Hepatocyte (in vitro differentiated cells): ENCODE data around the gene FGF5. TPM values are rescaled to one million over a fixed set of nuclear protein-coding genes. Genes with fewer than 3 reads are reported as not detected.

Experiments used
- DNase-seq: peaks from one replicate; pipeline ENCODE4 v3.0.0-alpha.2; 2016; ENCODE audit warnings: low spot score
- H2AFZ ChIP-seq: fragments of 200-600 bp; sonication (generic); 2 replicates; pipeline ENCODE4 v1.6.0; 2016; ENCODE audit warnings: antibody characterized with exemption, mild to moderate bottlenecking
- H3K27ac ChIP-seq: fragments of 200-600 bp; sonication (generic); 2 replicates; pipeline ENCODE4 v1.5.1; 2016; ENCODE audit warnings: mild to moderate bottlenecking
- H3K27me3 ChIP-seq: fragments of 200-600 bp; sonication (generic); 2 replicates; pipeline ENCODE4 v1.6.1; 2016
- H3K36me3 ChIP-seq: fragments of 200-600 bp; sonication (generic); replicated peaks from 2 replicates; pipeline ENCODE4 v1.5.1; 2016; ENCODE audit warnings: low read depth; ENCODE audit not compliant: insufficient read depth
- H3K4me1 ChIP-seq: fragments of 200-600 bp; sonication (generic); 2 replicates; pipeline ENCODE4 v1.5.1; 2016; ENCODE audit warnings: mild to moderate bottlenecking, moderate library complexity; ENCODE audit not compliant: insufficient read depth
- H3K4me2 ChIP-seq: fragments of 200-600 bp; sonication (generic); 2 replicates; pipeline ENCODE4 v1.6.0; 2016
- H3K4me3 ChIP-seq: fragments of 200-600 bp; sonication (generic); 2 replicates; pipeline ENCODE4 v1.5.1; 2016; ENCODE audit warnings: mild to moderate bottlenecking
- H3K79me2 ChIP-seq: fragments of 200-600 bp; sonication (generic); 2 replicates; pipeline ENCODE4 v1.6.0; 2017; ENCODE audit warnings: mild to moderate bottlenecking
- H3K9me2 ChIP-seq: fragments of 200-600 bp; sonication (generic); replicated peaks from 2 replicates; pipeline ENCODE4 v1.6.0; 2017; ENCODE audit warnings: mild to moderate bottlenecking; ENCODE audit not compliant: insufficient read depth
- H3K9me3 ChIP-seq: fragments of 200-600 bp; sonication (generic); 2 replicates; pipeline ENCODE4 v1.5.1; 2016; ENCODE audit warnings: low read depth, mild to moderate bottlenecking
- H4K20me1 ChIP-seq: fragments of 200-600 bp; sonication (generic); 2 replicates; pipeline ENCODE4 v1.6.0; 2016; ENCODE audit warnings: mild to moderate bottlenecking; ENCODE audit not compliant: insufficient read depth, poor library complexity, severe bottlenecking
- CTCF ChIP-seq: fragments of 200-600 bp; sonication (generic); IDR thresholded peaks from 2 replicates; pipeline ENCODE4 v1.5.1; 2016; ENCODE audit warnings: antibody characterized with exemption, mild to moderate bottlenecking; ENCODE audit not compliant: poor library complexity
- EZH2 ChIP-seq: fragments of 200-600 bp; sonication (generic); IDR thresholded peaks from 2 replicates; pipeline ENCODE4 v1.6.1; 2016; ENCODE audit warnings: antibody characterized with exemption, mild to moderate bottlenecking, borderline replicate concordance
- EZH2phosphoT487 ChIP-seq: fragments of 200-600 bp; sonication (generic); IDR thresholded peaks from one replicate; pipeline ENCODE4 v1.6.1; 2018; ENCODE audit warnings: antibody characterized with exemption, mild to moderate bottlenecking, low read depth, moderate library complexity; ENCODE audit not compliant: unreplicated experiment, severe bottlenecking
- WGBS: methylation state at CpG from one replicate; pipeline ENCODE4 v1.1.6; 2016; ENCODE audit warnings: low lambda C conversion rate; ENCODE audit errors: missing lambda C conversion rate; 5-methylcytosine and 5-hydroxymethylcytosine counted together
- polyA plus RNA-seq: library from polyadenylated mRNA; unstranded; fragments of >200 nt; fragmentation: Nextera tagmentation; extraction: Ambion mirVana; gene quantifications from 2 replicates; pipeline ENCODE4 v1.2.1, GENCODE V29; 2016
- total RNA-seq: library from RNA; depleted of rRNA; stranded (reverse); fragments of >200 nt; gene quantifications from 2 replicates; pipeline ENCODE4 v1.2.3, GENCODE V29; 2014

Gene FGF5
- total and polyA plus RNA-seq, 2 experiments from 2014 or later, result 0.42 TPM; not detected in 1

DNA sequence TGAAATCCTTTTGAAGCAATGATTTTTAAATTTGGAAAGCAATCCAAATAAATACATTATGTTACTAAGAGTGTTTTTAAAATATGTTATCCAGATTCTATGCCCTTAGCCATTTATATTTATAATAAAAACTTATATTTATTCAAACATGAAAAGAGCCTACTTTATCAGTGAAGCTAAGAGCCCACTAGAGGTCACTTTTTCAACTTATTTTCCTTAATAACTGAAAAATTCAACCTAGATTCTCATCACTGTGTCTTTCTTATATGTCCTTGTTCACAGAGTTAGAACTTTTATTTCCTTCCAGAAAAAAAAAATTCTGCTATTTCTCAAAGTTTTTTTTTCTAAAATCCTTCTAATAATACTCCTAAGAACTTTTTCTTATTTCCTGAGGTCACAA, 45.3 kb upstream of the FGF5 start:
- Histone ChIP-seq H3K27me3 (peaks cover 59% of the 10 kb centered on the region), H3K9me3 (no peaks in the 10 kb centered on the region), H2AFZ (no peak overlapping the region), H3K4me1 (no peaks in the 10 kb centered on the region), H3K9me2 (no peaks in the 10 kb centered on the region), H3K4me3 (no peak overlapping the region), H4K20me1 (no peaks in the 10 kb centered on the region), H3K36me3 (no peaks in the 10 kb centered on the region), H3K27ac (no peak overlapping the region), H3K4me2 (no peak overlapping the region), H3K79me2 (no peaks in the 10 kb centered on the region)
- peak; percentile 15 for DNase-seq
- no peak for TF ChIP-seq EZH2phosphoT487
- peak; percentile 59 for TF ChIP-seq CTCF
- TF ChIP-seq EZH2, result no peak

DNA sequence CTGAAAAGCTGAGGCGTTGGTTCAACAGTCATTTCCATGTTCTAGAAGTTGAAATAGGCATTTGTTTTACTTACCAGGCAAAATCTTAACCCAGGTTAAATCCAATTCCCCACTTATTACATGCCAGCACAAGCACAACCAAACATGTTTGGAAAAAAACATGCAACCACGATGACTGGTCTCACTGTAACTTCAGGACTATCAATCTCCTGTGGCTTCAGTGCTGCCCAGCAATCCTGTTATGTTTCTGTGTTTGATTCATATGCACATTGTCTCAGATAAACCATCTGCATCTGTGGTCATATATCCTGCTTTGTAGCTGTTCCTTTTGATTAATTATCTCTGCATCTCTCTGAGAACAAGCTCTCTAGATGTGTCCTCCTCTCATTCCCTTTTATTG, 40.9 kb upstream of the FGF5 start:
- DNase-seq, result no peak
- Histone ChIP-seq H3K9me3 (no peaks in the 10 kb centered on the region), H3K27ac (no peak overlapping the region), H3K4me3 (no peak overlapping the region), H3K79me2 (no peaks in the 10 kb centered on the region), H2AFZ (no peak overlapping the region), H3K27me3 (peaks cover 47% of the 10 kb centered on the region), H3K4me1 (no peaks in the 10 kb centered on the region), H4K20me1 (no peaks in the 10 kb centered on the region), H3K36me3 (no peaks in the 10 kb centered on the region), H3K9me2 (no peaks in the 10 kb centered on the region), H3K4me2 (no peak overlapping the region)
- TF ChIP-seq EZH2 (no peak), CTCF (no peak), EZH2phosphoT487 (no peak)
- 88% methylated on average over 2 of the region's 2 CpGs for WGBS

GRCh38 chr4:80226094-80226493, 40.4 kb upstream of the FGF5 start:
- Histone ChIP-seq H3K4me3 (no peak overlapping the region), H3K4me1 (no peaks in the 10 kb centered on the region), H2AFZ (no peak overlapping the region), H3K4me2 (no peak overlapping the region), H4K20me1 (no peaks in the 10 kb centered on the region), H3K27ac (no peak overlapping the region), H3K9me3 (no peaks in the 10 kb centered on the region), H3K9me2 (no peaks in the 10 kb centered on the region), H3K27me3 (peaks cover 45% of the 10 kb centered on the region), H3K36me3 (no peaks in the 10 kb centered on the region), H3K79me2 (no peaks in the 10 kb centered on the region)
- TF ChIP-seq EZH2phosphoT487 (no peak), CTCF (no peak), EZH2 (no peak)
- 92% methylated on average over 2 of the region's 2 CpGs for WGBS
- DNase-seq, result no peak

DNA sequence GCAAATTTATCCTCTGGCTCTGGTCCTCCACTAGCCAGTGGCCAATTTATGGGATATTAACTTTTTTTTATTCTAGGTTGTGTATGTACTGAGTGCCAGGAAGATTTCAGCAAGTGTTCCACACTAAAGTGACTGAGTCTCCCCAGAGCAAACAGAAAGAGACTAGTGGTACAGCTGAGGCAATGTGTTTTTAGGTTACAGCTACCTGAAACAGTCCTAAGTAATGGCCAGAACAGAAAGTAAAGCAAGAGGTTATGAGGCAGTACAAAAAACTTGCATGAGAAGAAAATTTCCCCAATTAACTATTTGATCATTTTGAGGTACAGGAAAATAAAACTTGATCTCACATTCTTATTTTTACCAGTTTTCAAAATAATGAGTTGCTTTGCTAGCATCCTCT, 38.0 kb upstream of the FGF5 start:
- Histone ChIP-seq H3K9me3 (no peaks in the 10 kb centered on the region), H3K27me3 (peaks cover 37% of the 10 kb centered on the region), H3K4me2 (no peak overlapping the region), H3K36me3 (no peaks in the 10 kb centered on the region), H3K4me1 (no peaks in the 10 kb centered on the region), H2AFZ (no peak overlapping the region), H4K20me1 (no peaks in the 10 kb centered on the region), H3K4me3 (no peak overlapping the region), H3K27ac (no peak overlapping the region), H3K9me2 (no peaks in the 10 kb centered on the region), H3K79me2 (no peaks in the 10 kb centered on the region)
- DNase-seq, result no peak
- no peak for TF ChIP-seq CTCF
- no peak for TF ChIP-seq EZH2
- no peak for TF ChIP-seq EZH2phosphoT487
